ENCODE results near the gene ZNF526.
A peak's percentile ranks its signal among the peaks of the same experiment; 100 is the strongest.

ZNF526 gene

DNA sequence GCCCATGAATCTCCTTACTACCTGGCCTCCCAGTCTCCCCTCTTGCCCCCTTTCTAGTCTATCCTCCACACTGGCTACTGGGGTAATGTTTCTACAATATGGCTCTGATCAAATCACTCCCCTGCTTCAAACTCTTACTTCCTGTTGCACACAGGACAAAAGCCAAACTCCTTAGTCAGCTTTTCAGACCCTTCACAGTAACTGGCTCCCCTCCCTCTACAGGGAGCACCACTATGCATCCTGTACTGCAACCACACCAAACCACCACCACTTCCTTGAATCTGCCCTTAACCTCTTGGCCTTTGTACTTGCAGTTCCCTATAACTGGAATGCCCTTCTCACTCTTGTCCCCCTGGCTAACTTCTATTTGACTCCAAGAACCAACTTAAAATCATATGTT is 34.8 kb upstream of the ZNF526 start:
- TF ChIP-seq, protein P1, sequence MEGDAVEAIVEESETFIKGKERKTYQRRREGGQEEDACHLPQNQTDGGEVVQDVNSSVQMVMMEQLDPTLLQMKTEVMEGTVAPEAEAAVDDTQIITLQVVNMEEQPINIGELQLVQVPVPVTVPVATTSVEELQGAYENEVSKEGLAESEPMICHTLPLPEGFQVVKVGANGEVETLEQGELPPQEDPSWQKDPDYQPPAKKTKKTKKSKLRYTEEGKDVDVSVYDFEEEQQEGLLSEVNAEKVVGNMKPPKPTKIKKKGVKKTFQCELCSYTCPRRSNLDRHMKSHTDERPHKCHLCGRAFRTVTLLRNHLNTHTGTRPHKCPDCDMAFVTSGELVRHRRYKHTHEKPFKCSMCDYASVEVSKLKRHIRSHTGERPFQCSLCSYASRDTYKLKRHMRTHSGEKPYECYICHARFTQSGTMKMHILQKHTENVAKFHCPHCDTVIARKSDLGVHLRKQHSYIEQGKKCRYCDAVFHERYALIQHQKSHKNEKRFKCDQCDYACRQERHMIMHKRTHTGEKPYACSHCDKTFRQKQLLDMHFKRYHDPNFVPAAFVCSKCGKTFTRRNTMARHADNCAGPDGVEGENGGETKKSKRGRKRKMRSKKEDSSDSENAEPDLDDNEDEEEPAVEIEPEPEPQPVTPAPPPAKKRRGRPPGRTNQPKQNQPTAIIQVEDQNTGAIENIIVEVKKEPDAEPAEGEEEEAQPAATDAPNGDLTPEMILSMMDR (conservative IDR thresholded peaks at IDR 0.05; ENCODE audit: low read depth), result no peak
- POLR2A ChIA-PET (ENCODE audit: low non-redundant PET), result no interaction called here
- CTCF ChIA-PET, result interaction anchor here (0.9 kb wide), 1 partner anchor 9 kb away, joined by 3 read pairs; no protein-coding TSS in a partner anchor
- no peak overlapping the region for H3K27ac ChIP-seq
- no peak for DNase-seq (ENCODE audit: low spot score)

GRCh38 chr19:42188665-42189064 is 31.4 kb upstream of the ZNF526 start:
- TF ChIP-seq, protein P1 (conservative IDR thresholded peaks at IDR 0.05; ENCODE audit: low read depth), result no peak
- POLR2A ChIA-PET (ENCODE audit: low non-redundant PET), result no interaction called here
- CTCF ChIA-PET, result interaction anchor here (0.7 kb wide), 1 partner anchor 11 kb away, joined by 3 read pairs; no protein-coding TSS in a partner anchor
- H3K27ac ChIP-seq, result no peak overlapping the region
- DNase-seq (ENCODE audit: low spot score), result no peak

DNA sequence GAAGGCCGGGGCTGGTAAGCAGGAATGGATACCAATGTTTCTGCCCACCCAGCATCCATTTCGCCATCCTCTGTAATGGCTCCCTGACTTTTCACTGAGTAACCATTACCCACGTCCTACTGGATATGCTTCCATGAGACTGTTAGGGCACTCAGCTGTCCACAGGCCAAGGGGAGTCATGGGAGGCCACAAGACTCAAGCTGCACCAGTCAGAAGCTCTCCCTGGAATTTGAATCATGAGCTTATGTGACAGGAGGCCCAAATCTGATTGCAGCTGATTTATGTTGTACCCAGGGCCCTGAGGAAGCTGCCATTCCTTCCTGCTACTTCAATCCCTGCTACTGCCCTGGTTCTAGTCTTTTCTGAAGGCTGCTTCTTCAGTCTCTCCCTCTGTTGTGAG is 31.0 kb upstream of the ZNF526 start:
- no peak for DNase-seq (ENCODE audit: low spot score)
- no peak overlapping the region for H3K27ac ChIP-seq
- TF ChIP-seq, protein P1 (conservative IDR thresholded peaks at IDR 0.05; ENCODE audit: low read depth), result no peak
- ChIA-PET POLR2A (ENCODE audit: low non-redundant PET) (no interaction called here), CTCF (no interaction called here)

DNA sequence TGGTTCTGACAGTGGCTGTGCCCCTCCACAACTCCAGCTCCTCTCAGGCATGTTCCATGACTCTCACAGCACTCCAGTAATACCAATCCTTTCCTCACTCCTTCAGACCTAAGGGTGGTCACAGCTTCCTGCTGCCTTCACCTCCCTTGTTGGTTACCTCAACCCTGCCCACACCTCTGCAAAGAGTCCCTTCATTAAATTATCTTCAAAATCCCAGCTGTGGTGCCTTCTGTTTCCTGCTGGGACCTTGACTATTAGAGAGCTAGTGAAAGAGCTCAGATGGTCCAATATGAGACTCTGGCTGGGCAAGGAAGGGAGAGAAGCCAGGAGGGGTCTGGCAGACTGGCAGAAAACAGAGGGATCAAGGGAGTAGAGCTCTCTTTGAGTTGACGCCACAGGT is 28.8 kb upstream of the ZNF526 start:
- ChIA-PET POLR2A (ENCODE audit: low non-redundant PET) (no interaction called here), CTCF (interaction anchor here (0.7 to 0.8 kb wide), 2 partner anchors 8 to 14 kb away, joined by 3 read pairs; no protein-coding TSS in a partner anchor)
- H3K27ac ChIP-seq, result peak overlapping the region; percentile 56
- DNase-seq (ENCODE audit: low spot score), result no peak
- TF ChIP-seq, protein P1 (conservative IDR thresholded peaks at IDR 0.05; ENCODE audit: low read depth), result no peak

GRCh38 chr19:42191855-42192254 is 28.3 kb upstream of the ZNF526 start:
- POLR2A ChIA-PET (ENCODE audit: low non-redundant PET), result no interaction called here
- CTCF ChIA-PET, result interaction anchor here (0.8 kb wide), 1 partner anchor 7 kb away, joined by 3 read pairs; no protein-coding TSS in a partner anchor
- H3K27ac ChIP-seq, result peak overlapping the region; percentile 56
- DNase-seq (ENCODE audit: low spot score), result peak; percentile 93
- TF ChIP-seq, protein P1 (conservative IDR thresholded peaks at IDR 0.05; ENCODE audit: low read depth), result no peak

- TF ChIP-seq, protein P1 (conservative IDR thresholded peaks at IDR 0.05; ENCODE audit: low read depth), result no peak
- ChIA-PET CTCF (no interaction called here), POLR2A (ENCODE audit: low non-redundant PET) (no interaction called here)
- H3K27ac ChIP-seq, result no peak overlapping the region
- no peak for DNase-seq (ENCODE audit: low spot score)
Observed at GRCh38 chr19:42193294-42193693, 26.8 kb upstream of the ZNF526 start.

DNA sequence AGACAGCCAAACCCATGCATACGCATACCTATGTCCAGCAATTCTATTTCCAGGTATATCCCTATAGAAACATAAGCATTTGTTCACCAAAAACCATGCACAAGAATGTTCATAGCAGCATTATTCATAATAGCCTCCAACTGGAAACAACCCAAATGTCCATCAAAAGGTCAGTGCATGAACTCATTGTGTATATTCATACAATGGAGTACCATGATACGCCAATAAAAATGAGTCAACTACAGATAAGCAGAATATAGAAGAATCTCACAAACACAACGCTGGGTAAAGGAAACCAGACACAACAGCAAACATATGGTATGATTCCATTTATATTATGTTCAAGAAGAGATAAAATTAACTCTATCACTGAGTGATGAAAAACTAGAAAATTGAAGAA is 26.4 kb upstream of the ZNF526 start:
- ChIA-PET POLR2A (ENCODE audit: low non-redundant PET) (no interaction called here), CTCF (no interaction called here)
- DNase-seq (ENCODE audit: low spot score), result no peak
- no peak overlapping the region for H3K27ac ChIP-seq
- TF ChIP-seq, protein P1 (conservative IDR thresholded peaks at IDR 0.05; ENCODE audit: low read depth), result no peak
